Type B pancreatic cell (in vitro differentiated cells): ENCODE measurements around the gene DCDC1. TPM values are rescaled to one million over a fixed set of nuclear protein-coding genes. Genes with fewer than 3 reads are reported as not detected.

ENCODE experiments used
- DNase-seq: peaks from one replicate; pipeline ENCODE4 v3.0.0; 2021; ENCODE audit warnings: mixed read lengths; ENCODE audit not compliant: unreplicated experiment; ENCODE audit errors: extremely low spot score
- H3K27ac Mint-ChIP-seq: 2 replicates; pipeline ENCODE4 v1.8.0; 2021; ENCODE audit warnings: mild to moderate bottlenecking, mixed read lengths
- H3K27me3 Mint-ChIP-seq: 2 replicates; pipeline ENCODE4 v1.8.0; 2021; ENCODE audit warnings: mixed read lengths
- H3K36me3 Mint-ChIP-seq: 2 replicates; pipeline ENCODE4 v1.8.0; 2021; ENCODE audit warnings: mixed read lengths
- H3K4me1 Mint-ChIP-seq: one replicate; pipeline ENCODE4 v1.8.0; 2021; ENCODE audit warnings: mixed read lengths; ENCODE audit not compliant: unreplicated experiment
- H3K4me3 Mint-ChIP-seq: 2 replicates; pipeline ENCODE4 v1.8.0; 2021; ENCODE audit warnings: mild to moderate bottlenecking, mixed read lengths
- H3K9me3 Mint-ChIP-seq: 2 replicates; pipeline ENCODE4 v1.8.0; 2021; ENCODE audit warnings: mixed read lengths
- total RNA-seq: library from RNA; stranded (reverse); gene quantifications from 2 replicates; pipeline ENCODE4 v1.2.1, GENCODE V29; 2021; ENCODE audit warnings: low replicate concordance
- TF ChIP-seq, protein P1 (sequence below): fragments of 200-600 bp; sonication (generic); conservative IDR thresholded peaks from 2 replicates; pipeline ENCODE4 v1.5.0; 2021; ENCODE audit warnings: antibody characterized with exemption, mild to moderate bottlenecking

The DCDC1 gene
- total RNA-seq, 1 donor from 2014 or later, result 4.8 TPM

DNA sequence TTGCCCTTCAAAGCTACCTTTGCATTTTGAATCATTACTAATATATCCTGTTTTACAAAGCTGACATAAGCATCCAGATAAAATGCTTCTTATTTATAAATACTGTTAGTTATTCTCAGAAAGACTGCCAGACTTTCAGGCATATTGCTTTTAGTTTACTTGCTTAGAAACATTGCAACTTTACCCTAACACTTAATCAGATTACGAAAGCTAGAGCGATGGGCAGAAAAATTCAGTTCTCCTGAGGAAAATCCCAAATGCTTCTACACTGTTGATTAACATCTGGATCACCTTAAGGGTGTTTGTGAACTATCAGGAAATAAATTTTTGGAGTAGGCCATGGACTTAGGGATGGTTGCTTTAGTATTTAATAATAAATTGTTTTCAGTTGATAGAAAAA is 493.7 kb downstream of the DCDC1 start:
- peaks cover 14% of the 10 kb centered on the region for H3K4me1 Mint-ChIP-seq
- no peaks in the 10 kb centered on the region for H3K27me3 Mint-ChIP-seq
- no peaks in the 10 kb centered on the region for H3K36me3 Mint-ChIP-seq
- DNase-seq, result no peak
- H3K9me3 Mint-ChIP-seq, result no peaks in the 10 kb centered on the region
- no peak overlapping the region for H3K27ac Mint-ChIP-seq
- H3K4me3 Mint-ChIP-seq, result no peak overlapping the region
- TF ChIP-seq, protein P1, sequence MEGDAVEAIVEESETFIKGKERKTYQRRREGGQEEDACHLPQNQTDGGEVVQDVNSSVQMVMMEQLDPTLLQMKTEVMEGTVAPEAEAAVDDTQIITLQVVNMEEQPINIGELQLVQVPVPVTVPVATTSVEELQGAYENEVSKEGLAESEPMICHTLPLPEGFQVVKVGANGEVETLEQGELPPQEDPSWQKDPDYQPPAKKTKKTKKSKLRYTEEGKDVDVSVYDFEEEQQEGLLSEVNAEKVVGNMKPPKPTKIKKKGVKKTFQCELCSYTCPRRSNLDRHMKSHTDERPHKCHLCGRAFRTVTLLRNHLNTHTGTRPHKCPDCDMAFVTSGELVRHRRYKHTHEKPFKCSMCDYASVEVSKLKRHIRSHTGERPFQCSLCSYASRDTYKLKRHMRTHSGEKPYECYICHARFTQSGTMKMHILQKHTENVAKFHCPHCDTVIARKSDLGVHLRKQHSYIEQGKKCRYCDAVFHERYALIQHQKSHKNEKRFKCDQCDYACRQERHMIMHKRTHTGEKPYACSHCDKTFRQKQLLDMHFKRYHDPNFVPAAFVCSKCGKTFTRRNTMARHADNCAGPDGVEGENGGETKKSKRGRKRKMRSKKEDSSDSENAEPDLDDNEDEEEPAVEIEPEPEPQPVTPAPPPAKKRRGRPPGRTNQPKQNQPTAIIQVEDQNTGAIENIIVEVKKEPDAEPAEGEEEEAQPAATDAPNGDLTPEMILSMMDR, result no peak

DNA sequence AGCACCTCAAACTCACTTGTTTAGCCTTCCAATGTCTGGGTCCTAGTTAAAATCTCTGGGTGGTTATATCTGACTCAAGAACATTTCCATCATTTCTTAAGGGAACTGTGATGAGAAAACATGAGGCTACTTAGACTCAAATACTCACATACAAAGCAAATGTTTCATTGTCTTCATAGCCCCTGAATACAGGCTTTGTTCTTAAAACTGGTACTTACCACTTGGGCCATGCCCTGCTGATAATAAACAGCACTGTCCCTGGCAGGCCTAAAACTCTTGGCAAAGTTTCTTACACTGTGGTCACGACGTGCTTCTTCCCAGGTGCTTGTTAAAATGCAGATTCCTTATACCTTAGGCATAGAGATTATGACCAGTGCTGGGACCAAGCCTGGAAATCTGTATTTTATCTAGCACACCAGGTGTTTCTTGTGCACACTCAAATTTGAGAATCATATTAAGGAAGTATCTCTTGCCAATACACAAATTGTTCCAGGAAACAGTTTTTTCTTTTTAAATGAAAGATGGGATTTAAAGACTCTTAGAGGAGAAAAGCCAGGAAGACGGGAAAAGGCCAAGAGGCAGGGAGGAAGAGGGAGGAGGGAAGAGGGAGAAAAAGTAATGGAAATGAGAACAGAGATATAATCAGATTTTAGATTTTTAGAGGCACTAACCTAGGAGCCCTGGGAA is 495.5 kb downstream of the DCDC1 start:
- H3K4me1 Mint-ChIP-seq, result peaks cover 22% of the 10 kb centered on the region
- H3K9me3 Mint-ChIP-seq, result no peaks in the 10 kb centered on the region
- TF ChIP-seq, protein P1, result no peak
- H3K36me3 Mint-ChIP-seq, result no peaks in the 10 kb centered on the region
- H3K27ac Mint-ChIP-seq, result no peak overlapping the region
- H3K4me3 Mint-ChIP-seq, result no peak overlapping the region
- H3K27me3 Mint-ChIP-seq, result no peaks in the 10 kb centered on the region
- no peak for DNase-seq

DNA sequence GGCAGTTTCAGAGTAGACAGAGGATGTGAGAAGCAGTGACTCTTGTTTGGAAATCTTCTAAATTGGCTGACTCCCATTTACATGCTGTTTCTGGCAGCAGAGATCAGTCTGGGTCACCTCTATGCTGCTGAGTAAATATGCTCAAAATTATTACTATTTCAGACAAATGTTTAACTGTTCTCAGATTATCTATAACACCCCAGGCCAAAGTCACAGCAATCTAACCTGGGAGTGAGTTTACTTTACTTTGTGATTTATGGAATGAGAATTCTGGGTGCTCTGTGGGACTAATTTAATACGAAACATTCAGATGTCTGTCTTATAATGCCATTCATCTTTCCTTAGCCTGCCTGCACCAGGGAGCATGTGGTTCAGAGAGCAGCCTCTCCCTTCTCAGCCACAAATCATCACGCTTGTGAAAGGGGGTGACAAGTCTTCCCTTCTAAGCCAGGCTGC is 500.9 kb downstream of the DCDC1 start:
- Mint-ChIP-seq H3K27ac (no peak overlapping the region), H3K4me3 (no peak overlapping the region), H3K36me3 (no peaks in the 10 kb centered on the region), H3K27me3 (no peaks in the 10 kb centered on the region), H3K9me3 (no peaks in the 10 kb centered on the region), H3K4me1 (peaks cover 28% of the 10 kb centered on the region)
- TF ChIP-seq, protein P1, result no peak
- DNase-seq, result no peak

DNA sequence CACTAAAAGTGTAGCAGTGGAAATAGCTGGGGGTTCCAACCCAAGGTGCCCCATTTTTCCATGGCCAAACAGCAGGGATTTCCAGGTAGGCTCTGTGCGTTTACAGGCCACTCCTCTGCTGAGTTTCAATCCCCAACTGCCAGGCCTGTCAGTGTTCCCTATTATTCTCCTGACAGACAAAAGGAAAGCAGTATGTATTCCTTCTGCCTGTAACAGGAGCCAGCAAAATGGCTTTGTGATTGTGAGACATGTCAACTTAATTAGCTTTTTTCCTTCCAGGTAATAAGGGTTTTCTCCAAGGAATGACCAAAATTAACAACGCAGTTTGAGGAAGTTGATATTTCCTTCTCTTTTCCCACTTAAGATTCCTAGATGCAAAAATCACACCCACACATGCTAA is 506.3 kb downstream of the DCDC1 start:
- Mint-ChIP-seq H3K27ac (no peak overlapping the region), H3K36me3 (no peaks in the 10 kb centered on the region), H3K27me3 (peaks cover 3% of the 10 kb centered on the region), H3K4me3 (no peak overlapping the region), H3K4me1 (peaks cover 27% of the 10 kb centered on the region), H3K9me3 (peaks cover 4% of the 10 kb centered on the region)
- DNase-seq, result no peak
- TF ChIP-seq, protein P1, result no peak

DNA sequence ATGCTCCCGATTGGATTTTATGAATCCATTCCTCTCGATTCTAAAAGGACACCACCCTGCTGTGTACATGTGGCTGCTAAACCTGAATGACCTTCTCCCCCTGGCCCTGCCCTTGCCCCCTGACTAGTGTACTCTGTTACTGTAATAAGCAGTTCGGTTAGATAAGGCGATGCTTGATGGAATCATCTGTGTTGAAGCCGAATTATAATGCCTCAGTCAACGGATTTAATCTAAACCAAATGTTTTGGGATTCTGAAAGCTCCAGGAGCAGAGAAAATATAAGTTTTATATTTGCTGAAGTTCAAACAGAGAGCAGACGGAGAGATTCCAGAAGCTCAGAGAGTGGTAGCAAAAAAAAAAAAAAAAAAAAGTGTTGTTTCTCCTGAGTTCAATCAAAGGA is 508.0 kb downstream of the DCDC1 start:
- Mint-ChIP-seq H3K4me3 (no peak overlapping the region), H3K27me3 (peaks cover 3% of the 10 kb centered on the region), H3K4me1 (peaks cover 23% of the 10 kb centered on the region), H3K27ac (no peak overlapping the region), H3K36me3 (no peaks in the 10 kb centered on the region), H3K9me3 (peaks cover 4% of the 10 kb centered on the region)
- TF ChIP-seq, protein P1, result no peak
- DNase-seq, result no peak
